Fibroblast of lung (primary cell): ENCODE data around the gene EMC7. TPM values are rescaled to one million over a fixed set of nuclear protein-coding genes. Genes with fewer than 3 reads are reported as not detected.

Experiments
- DNase-seq, 2 donors: peaks; one replicate each; pipeline versions ENCODE4 v3.0.0 to v3.0.0-alpha.2; 2010; ENCODE audit warnings: low read depth in 2 of 2
- H2AFZ ChIP-seq: 2 replicates; pipeline ENCODE4 v1.5.1; 2012; ENCODE audit warnings: low read length, control low read depth, inconsistent platforms
- H3K27ac ChIP-seq: 2 replicates; pipeline ENCODE4 v1.5.1; 2011; ENCODE audit warnings: low read length, control low read depth; ENCODE audit not compliant: insufficient read depth
- H3K27me3 ChIP-seq: 2 replicates; pipeline ENCODE4 v1.5.1; 2011; ENCODE audit warnings: mild to moderate bottlenecking, low read length; ENCODE audit not compliant: control insufficient read depth, insufficient read depth
- H3K36me3 ChIP-seq: 2 replicates; pipeline ENCODE4 v1.5.1; 2011; ENCODE audit warnings: low read length; ENCODE audit not compliant: control insufficient read depth, insufficient read depth
- H3K4me1 ChIP-seq: 2 replicates; pipeline ENCODE4 v1.5.1; 2011; ENCODE audit warnings: low read length; ENCODE audit not compliant: control insufficient read depth, insufficient read depth; ENCODE audit errors: extremely low read depth
- H3K4me2 ChIP-seq: 2 replicates; pipeline ENCODE4 v1.5.1; 2011; ENCODE audit warnings: low read length, control low read depth; ENCODE audit not compliant: insufficient read depth; ENCODE audit errors: extremely low read depth
- H3K4me3 ChIP-seq, 4 experiments: fragments of 200-600 bp in 1 of 4; sonication (generic) in 1 of 4; replicated peaks in 1 of 4; 2 replicates each; pipeline ENCODE4 v1.5.1; 2011 to 2016; ENCODE audit warnings: low read length in 4 of 4, low read depth in 3 of 4, mild to moderate bottlenecking in 3 of 4, control low read depth in 2 of 4, inconsistent platforms in 1 of 4, mixed read lengths in 1 of 4; ENCODE audit not compliant: insufficient read depth in 1 of 4; ENCODE audit errors: control extremely low read depth in 1 of 4
- H3K79me2 ChIP-seq: 2 replicates; pipeline ENCODE4 v1.5.1; 2012; ENCODE audit warnings: mild to moderate bottlenecking, low read length, inconsistent platforms; ENCODE audit not compliant: control insufficient read depth, insufficient read depth
- H3K9ac ChIP-seq: 2 replicates; pipeline ENCODE4 v1.5.1; 2011; ENCODE audit warnings: mild to moderate bottlenecking, low read length, control low read depth; ENCODE audit not compliant: insufficient read depth
- H3K9me3 ChIP-seq: 2 replicates; pipeline ENCODE4 v1.5.1; 2012; ENCODE audit warnings: low read depth, low read length; ENCODE audit not compliant: control insufficient read depth, insufficient read depth
- H4K20me1 ChIP-seq: 2 replicates; pipeline ENCODE4 v1.5.1; 2011; ENCODE audit warnings: low read length; ENCODE audit not compliant: control insufficient read depth, insufficient read depth; ENCODE audit errors: extremely low read depth
- CTCF ChIP-seq, 2 donors: IDR thresholded peaks in 1 of 2; conservative IDR thresholded peaks in 1 of 2; 1 replicate in 1 of 2; 2 replicates in 1 of 2; pipeline ENCODE4 v1.5.1; 2011 to 2012; ENCODE audit warnings: low read length in 2 of 2, control low read depth in 1 of 2, inconsistent platforms in 1 of 2, low read depth in 1 of 2, mild to moderate bottlenecking in 1 of 2
- EZH2 ChIP-seq: IDR thresholded peaks from 2 replicates; pipeline ENCODE4 v1.5.1; 2012; ENCODE audit warnings: low read length, control low read depth, mild to moderate bottlenecking; ENCODE audit errors: missing control alignments
- polyA plus RNA-seq, 2 donors: library from polyadenylated mRNA; depleted of rRNA in 1 of 2; stranded (reverse) in 1 of 2; unstranded in 1 of 2; fragments of >200 nt; gene quantifications; 2 replicates each; pipeline ENCODE4 v1.2.1, GENCODE V29; 2011 to 2012; ENCODE audit warnings: missing spikeins in 1 of 2
- total RNA-seq: library from RNA; depleted of rRNA; stranded (reverse); fragments of >200 nt; gene quantifications from 2 replicates; pipeline ENCODE4 v1.2.1, GENCODE V29; 2014

EMC7 gene
- total and polyA plus RNA-seq, 2 donors (not counting 1 experiment from before 2014, with no cell fraction given) = 47.7 to 108 TPM

GRCh38 chr15:34079904-34080303 lies 21.8 kb downstream of the EMC7 start:
- Histone ChIP-seq H3K36me3 (peaks cover 2% of the 10 kb centered on the region), H3K4me1 (peaks cover 2% of the 10 kb centered on the region), H3K4me2 (no peak overlapping the region), H3K27me3 (no peaks in the 10 kb centered on the region), H2AFZ (no peak overlapping the region), H3K4me3 (no peak overlapping the region), H3K9ac (no peak overlapping the region), H4K20me1 (no peaks in the 10 kb centered on the region), H3K27ac (no peak overlapping the region), H3K79me2 (no peaks in the 10 kb centered on the region), H3K9me3 (no peaks in the 10 kb centered on the region)
- TF ChIP-seq CTCF (conservative IDR thresholded peaks at IDR 0.05 in 1 of 2, IDR thresholded peaks at IDR 0.05 in 1 of 2; ENCODE audit: low read depth in 1 of 2, low read length in 2 of 2) (no peak), EZH2 (no peak)
- no peak for DNase-seq

GRCh38 chr15:34078900-34079299 lies 22.8 kb downstream of the EMC7 start:
- Histone ChIP-seq H3K9ac (no peak overlapping the region), H2AFZ (no peak overlapping the region), H3K27me3 (no peaks in the 10 kb centered on the region), H3K27ac (no peak overlapping the region), H3K36me3 (peaks cover 2% of the 10 kb centered on the region), H3K4me3 (no peak overlapping the region), H3K79me2 (no peaks in the 10 kb centered on the region), H4K20me1 (no peaks in the 10 kb centered on the region), H3K4me2 (no peak overlapping the region), H3K4me1 (no peaks in the 10 kb centered on the region), H3K9me3 (no peaks in the 10 kb centered on the region)
- TF ChIP-seq CTCF (conservative IDR thresholded peaks at IDR 0.05 in 1 of 2, IDR thresholded peaks at IDR 0.05 in 1 of 2; ENCODE audit: low read depth in 1 of 2, low read length in 2 of 2) (no peak), EZH2 (no peak)
- DNase-seq = no peak

- H3K4me1 ChIP-seq = no peaks in the 10 kb centered on the region
- DNase-seq = no peak
- H3K4me3 ChIP-seq = no peak overlapping the region
- no peak overlapping the region for H3K27ac ChIP-seq
- H4K20me1 ChIP-seq = no peaks in the 10 kb centered on the region
- H3K79me2 ChIP-seq = no peaks in the 10 kb centered on the region
- H3K4me2 ChIP-seq = no peak overlapping the region
- H3K36me3 ChIP-seq = no peaks in the 10 kb centered on the region
- TF ChIP-seq EZH2 (no peak), CTCF (conservative IDR thresholded peaks at IDR 0.05 in 1 of 2, IDR thresholded peaks at IDR 0.05 in 1 of 2; ENCODE audit: low read depth in 1 of 2, low read length in 2 of 2) (no peak)
- no peaks in the 10 kb centered on the region for H3K27me3 ChIP-seq
- H2AFZ ChIP-seq = no peak overlapping the region
- no peak overlapping the region for H3K9ac ChIP-seq
- H3K9me3 ChIP-seq = no peaks in the 10 kb centered on the region
These were observed 24.9 kb downstream of the EMC7 start for GRCh38 chr15:34076785-34077184.
